NCI-H2107 (cell line): Measurements from ENCODE around the gene ANO7.
"Not testable (repeated sequence)": the region's sequence is repeated elsewhere in the genome, so short reads cannot be mapped to it uniquely, and the experiment has no call there.

ENCODE experiments used
- DNase-seq: peaks from one replicate; lab custom pipeline; 2025; lab: John Stamatoyannopoulos, UW

Gene ANO7

GRCh38 chr2:241190291-241190981 is 2.0 kb downstream of the ANO7 start:
- DNase-seq = no peak

DNA sequence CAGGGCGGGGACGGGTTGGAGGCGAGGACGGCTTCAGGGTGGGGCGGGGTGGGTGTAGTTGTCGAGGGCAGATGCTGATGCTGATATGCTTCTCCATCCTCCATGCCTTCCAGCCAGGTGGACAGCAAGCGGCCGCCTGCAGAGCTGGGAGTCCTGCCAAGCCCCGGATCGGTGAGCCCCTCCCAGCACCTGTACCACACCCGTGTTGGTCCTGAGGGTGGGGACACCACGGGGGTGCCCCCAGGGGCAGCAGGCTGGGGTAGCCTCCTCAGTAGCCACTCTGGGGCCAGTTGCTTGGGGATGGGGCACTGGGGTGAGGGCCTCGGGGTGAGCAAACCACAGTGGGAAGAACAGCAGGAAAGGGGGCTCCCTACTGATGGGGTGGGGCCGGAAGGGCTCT is 2.6 kb downstream of the ANO7 start:
- no peak for DNase-seq

GRCh38 chr2:241193271-241193670 is 4.8 kb downstream of the ANO7 start:
- DNase-seq = no peak

- DNase-seq = no peak
Observed at GRCh38 chr2:241194811-241195210, 6.3 kb downstream of the ANO7 start.

DNA sequence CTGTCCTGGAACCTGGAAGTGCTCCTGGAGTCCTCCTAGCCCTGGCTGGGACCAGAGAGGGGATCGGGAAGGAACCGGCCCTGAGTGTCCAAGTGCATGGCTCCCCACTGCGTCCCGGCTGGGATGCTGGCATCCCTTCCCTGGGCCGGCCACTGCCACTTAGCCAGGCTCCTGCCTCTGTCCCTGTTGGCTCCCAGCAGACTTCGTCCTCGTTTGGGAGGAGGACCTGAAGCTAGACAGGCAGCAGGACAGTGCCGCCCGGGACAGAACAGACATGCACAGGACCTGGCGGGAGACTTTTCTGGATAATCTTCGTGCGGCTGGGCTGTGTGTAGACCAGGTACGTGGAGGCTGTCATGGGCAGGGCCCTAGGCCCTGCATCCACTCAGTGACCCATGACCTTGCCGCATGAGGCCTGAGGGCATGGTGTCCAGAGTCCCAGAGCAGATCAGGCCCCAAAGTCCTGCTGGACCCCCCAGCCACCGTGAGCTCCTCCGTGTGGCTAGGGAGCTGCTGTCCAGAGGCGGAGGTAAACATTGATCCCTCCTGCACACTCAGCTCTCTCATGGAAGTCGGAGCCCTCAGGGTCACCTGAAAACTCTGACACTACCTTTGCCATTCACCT is 7.1 kb downstream of the ANO7 start:
- DNase-seq = no peak

DNA sequence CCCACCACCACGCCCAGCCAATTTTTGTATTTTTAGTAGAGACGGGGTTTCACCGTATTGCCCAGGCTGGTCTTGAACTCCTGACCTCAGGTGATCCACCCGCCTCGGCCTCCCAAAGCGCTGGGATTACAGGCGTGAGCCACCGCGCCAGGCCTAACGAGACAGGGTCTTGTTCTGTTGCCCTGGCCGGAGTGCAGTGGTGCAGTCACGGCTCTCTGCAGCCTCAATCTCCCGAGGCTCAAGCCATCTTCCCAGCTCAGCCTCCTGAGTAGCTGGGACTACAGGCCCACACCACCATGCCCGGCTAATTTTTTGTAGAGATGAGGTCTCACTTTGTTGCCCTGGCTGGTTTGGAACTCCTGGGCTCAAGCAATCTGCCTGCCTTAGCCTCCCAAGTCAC is 8.8 kb downstream of the ANO7 start:
- DNase-seq = not testable (repeated sequence)

- no peak for DNase-seq
Observed at GRCh38 chr2:241197947-241198346, 9.5 kb downstream of the ANO7 start.

DNA sequence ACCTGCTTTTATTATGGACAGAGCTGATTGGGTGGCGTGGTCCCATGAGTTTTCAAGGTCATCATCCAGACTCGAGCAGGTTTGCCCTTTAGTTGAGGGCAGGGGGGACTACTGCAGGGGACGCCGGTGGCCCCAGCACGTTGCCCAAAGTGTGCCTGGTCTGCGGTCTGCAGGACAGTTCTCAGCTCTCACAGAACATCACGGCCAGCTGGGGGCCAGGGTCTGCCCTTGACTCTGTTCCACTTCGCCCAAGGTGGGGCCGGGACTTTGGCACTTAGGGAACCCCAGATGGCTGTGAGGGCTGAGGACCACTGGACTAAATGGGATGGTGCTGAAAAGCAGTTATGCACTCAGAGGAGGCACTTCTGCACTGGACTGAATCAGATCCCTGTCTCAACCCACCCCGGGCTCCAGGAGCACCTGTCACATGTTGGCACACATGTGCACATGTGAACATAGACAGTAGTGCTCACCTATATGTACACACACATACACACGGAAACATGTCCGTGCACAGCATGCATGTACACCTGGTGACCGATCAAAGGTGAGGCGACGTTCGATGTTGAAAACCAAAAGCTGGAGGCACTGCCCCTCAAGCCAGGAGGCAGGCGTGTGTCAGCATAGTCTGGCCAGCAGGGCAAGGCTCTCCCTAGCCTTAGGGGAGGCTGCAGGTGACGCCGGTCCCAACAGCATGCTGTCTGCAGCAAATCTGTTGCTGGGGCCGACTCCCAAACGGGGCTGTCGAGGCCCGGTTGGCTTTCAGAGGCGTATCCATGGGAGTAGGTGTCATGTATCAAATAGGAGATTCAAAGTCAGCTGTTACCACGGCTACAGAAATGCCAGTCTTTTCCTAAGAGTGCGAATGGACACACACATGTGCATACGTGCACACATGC is 10.2 kb downstream of the ANO7 start:
- no peak for DNase-seq

GRCh38 chr2:241199286-241199685 is 10.8 kb downstream of the ANO7 start:
- DNase-seq = no peak

- DNase-seq = no peak
Observed at GRCh38 chr2:241199897-241200821, 11.7 kb downstream of the ANO7 start.

- no peak for DNase-seq
Observed at GRCh38 chr2:241200822-241201395, 12.4 kb downstream of the ANO7 start.

DNA sequence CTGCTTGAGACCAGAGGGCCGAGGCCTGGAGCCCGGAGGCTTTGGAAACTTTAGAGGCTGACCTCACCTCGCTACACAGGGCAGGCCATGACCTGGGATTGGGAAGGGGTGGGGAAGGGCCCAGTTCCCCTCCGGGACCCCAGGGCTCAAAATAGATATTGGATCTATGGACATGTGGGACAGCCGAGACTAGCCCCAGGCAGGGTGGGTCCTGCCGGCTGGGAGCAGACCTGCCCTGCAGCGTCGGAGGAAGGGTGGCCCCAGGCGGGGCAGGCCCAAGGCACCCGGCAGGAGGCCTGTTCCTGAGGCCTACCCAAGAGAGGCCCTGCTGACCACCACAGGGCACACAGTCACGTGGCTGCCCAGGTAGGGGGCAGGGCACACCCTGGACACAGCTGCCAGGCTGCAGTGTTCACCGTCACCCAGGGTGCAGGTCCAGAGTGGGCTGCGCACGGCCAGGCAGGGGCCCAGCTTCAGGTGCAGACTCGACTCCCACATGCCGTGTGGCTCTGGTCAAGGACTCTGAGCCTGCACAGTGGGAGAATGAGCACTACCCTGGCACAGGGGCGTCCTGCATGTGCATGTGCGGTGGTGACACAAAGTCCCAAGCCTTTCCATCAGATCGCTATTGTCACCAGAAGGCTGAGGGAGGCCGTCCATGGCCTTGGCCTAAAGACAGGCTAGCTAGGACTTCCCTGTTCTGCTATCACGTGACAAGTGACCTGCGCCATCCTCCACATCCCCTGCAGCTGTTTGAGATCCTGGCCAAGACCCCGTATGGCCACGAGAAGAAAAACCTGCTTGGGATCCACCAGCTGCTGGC is 13.2 kb downstream of the ANO7 start:
- DNase-seq = no peak

DNA sequence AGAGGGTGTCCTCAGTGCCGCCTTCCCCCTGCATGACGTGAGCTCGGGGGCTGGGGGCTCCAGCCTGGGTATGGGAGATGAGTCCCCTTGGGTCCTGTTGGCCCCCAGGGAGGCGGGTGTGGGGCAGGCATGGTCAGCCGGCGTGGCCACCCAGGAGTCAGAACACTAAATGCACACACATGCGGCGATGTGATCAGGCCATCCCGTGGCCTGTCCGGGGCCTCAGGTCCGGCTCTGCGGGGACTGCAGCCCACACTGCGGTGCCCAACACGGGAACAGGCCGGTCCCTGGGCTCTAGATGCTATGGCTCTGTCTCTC is 13.8 kb downstream of the ANO7 start:
- DNase-seq = no peak

GRCh38 chr2:241202681-241203080 is 14.2 kb downstream of the ANO7 start:
- no peak for DNase-seq

GRCh38 chr2:241203218-241204009 is 14.9 kb downstream of the ANO7 start:
- DNase-seq = no peak

- DNase-seq = no peak
Observed at GRCh38 chr2:241204010-241204384, 15.5 kb downstream of the ANO7 start.

- no peak for DNase-seq
Observed at GRCh38 chr2:241204490-241204889, 16.0 kb downstream of the ANO7 start.

DNA sequence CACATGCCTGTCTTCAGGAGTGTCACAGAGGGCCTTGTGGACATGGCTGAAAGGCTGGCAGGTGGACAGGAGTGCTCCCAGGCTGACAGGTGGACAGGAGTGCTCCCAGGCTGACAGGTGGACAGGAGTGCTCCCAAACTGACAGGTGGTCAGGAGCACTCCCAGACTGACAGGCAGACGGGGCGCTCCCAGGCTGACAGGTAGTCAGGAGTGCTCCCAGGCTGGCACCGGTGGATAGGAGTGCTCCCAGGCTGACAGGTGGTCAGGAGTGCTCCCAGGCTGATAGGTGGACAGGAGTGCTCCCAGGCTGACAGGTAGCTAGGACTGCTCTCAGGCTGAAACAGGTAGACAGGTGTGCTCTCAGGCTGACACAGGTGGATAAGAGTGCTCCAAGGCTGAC is 16.6 kb downstream of the ANO7 start:
- DNase-seq = no peak

DNA sequence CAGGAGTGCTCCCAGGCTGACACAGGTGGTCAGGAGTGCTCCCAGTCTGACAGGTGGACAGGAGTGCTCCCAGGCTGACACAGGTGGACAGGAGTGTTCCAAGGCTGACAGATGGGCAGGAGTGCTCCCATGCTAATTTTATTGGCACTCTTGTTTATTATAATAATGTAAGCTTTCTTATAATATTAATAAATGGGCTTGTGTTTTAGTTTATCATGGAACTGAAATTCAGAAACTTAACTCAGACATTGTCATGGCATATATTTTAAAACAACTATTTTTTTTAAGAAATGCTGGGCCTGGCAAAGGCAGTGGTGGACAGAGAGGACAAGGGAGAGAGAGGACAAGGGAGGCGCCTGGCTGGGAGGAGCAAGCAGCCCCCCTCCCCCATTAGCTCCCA is 18.7 kb downstream of the ANO7 start:
- DNase-seq = no peak

GRCh38 chr2:241207641-241208040 is 19.2 kb downstream of the ANO7 start:
- no peak for DNase-seq
